ENCODE results near the gene GNPNAT1.

DNA sequence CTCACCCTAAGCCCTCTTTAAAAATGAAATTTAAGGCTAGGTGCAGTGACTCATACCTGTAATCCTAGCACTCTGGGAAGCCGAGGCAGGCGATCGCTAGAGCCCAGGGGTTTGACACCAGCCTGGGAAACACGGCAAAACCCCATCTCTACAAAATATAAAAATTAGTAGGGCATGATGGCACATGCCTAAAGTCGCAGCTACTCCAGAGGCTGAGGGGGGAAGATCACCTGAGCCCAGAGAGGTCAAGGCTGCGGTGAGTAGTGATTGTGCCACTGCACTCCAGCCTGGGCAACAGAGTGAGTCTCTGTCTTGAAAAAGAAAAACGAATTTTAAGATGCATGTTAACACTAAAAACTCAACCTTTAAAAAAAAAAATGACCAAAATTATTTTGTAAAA lies 12.7 kb downstream of the GNPNAT1 start:
- TF ChIP-seq RFX5 (IDR thresholded peaks at IDR 0.05; ENCODE audit: borderline replicate concordance, low read depth, low read length) (no peak), POLR2AphosphoS5 (IDR thresholded peaks at IDR 0.05; ENCODE audit: low read depth, low read length) (no peak), CBX5 (IDR thresholded peaks at IDR 0.05; ENCODE audit: low read depth, low read length) (no peak)
- TF ChIP-seq, protein P1, sequence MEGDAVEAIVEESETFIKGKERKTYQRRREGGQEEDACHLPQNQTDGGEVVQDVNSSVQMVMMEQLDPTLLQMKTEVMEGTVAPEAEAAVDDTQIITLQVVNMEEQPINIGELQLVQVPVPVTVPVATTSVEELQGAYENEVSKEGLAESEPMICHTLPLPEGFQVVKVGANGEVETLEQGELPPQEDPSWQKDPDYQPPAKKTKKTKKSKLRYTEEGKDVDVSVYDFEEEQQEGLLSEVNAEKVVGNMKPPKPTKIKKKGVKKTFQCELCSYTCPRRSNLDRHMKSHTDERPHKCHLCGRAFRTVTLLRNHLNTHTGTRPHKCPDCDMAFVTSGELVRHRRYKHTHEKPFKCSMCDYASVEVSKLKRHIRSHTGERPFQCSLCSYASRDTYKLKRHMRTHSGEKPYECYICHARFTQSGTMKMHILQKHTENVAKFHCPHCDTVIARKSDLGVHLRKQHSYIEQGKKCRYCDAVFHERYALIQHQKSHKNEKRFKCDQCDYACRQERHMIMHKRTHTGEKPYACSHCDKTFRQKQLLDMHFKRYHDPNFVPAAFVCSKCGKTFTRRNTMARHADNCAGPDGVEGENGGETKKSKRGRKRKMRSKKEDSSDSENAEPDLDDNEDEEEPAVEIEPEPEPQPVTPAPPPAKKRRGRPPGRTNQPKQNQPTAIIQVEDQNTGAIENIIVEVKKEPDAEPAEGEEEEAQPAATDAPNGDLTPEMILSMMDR (IDR thresholded peaks at IDR 0.05; ENCODE audit: control extremely low read depth in 1 of 3, insufficient read depth in 1 of 3, low read depth in 1 of 3, low read length in 3 of 3) = no peak

Data from H1 (cell line).